ENCODE measurements around the gene EPB41.
"Not testable (repeated sequence)": the region's sequence is repeated elsewhere in the genome, so short reads cannot be mapped to it uniquely, and the experiment has no call there.

Gene EPB41

DNA sequence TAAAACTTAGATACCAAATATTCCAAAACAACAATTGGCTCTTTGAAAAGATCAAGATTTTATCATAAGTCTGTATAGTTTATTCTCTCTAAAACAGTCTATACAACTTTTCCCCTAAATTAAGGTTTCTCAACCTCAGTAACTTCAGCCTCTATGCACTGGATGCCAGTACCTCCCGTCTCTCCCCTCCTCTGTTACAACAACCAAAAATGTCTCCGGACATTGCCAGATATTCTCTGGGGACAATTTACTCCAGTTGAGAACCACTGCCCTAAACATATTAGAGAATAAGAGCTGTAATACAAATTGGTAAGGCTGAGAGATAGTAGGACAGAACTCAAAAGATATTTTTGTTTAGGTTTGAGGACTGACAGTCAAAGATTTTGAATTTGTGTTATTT is 137.7 kb downstream of the EPB41 start:
- DNase-seq (ENCODE audit: low read depth): no peak

DNA sequence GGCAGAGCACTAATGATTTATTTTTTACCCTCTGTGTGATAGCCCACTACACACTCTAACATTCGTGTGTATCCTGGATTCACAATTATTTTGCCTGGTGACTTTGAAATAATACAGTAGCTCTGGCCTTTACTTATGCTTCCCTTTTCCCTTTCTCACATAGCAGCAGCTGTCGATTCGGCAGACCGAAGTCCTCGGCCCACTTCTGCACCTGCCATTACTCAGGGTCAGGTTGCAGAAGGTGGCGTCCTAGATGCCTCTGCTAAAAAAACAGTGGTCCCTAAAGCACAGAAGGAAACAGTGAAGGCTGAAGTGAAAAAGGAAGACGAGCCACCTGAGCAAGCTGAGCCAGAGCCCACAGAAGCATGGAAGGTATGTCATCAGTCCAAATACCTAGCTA is 138.6 kb downstream of the EPB41 start:
- no peak for DNase-seq (ENCODE audit: low read depth)

GRCh38 chr1:29055160-29055559 is 140.8 kb downstream of the EPB41 start:
- DNase-seq (ENCODE audit: low read depth): no peak

GRCh38 chr1:29056256-29056655 is 141.9 kb downstream of the EPB41 start:
- DNase-seq (ENCODE audit: low read depth): no peak

- no peak for DNase-seq (ENCODE audit: low read depth)
Measured at GRCh38 chr1:29057700-29058099, 143.3 kb downstream of the EPB41 start.

GRCh38 chr1:29062157-29062942 is 148.0 kb downstream of the EPB41 start:
- DNase-seq (ENCODE audit: low read depth): no peak

- no peak for DNase-seq (ENCODE audit: low read depth)
Measured at GRCh38 chr1:29064064-29064463, 149.7 kb downstream of the EPB41 start.

GRCh38 chr1:29077155-29077554 is 162.8 kb downstream of the EPB41 start:
- DNase-seq (ENCODE audit: low read depth): no peak

GRCh38 chr1:29079916-29080629 is 165.7 kb downstream of the EPB41 start:
- DNase-seq (ENCODE audit: low read depth): not testable (repeated sequence)

- no peak for DNase-seq (ENCODE audit: low read depth)
Measured at GRCh38 chr1:29081201-29081600, 166.8 kb downstream of the EPB41 start.

DNA sequence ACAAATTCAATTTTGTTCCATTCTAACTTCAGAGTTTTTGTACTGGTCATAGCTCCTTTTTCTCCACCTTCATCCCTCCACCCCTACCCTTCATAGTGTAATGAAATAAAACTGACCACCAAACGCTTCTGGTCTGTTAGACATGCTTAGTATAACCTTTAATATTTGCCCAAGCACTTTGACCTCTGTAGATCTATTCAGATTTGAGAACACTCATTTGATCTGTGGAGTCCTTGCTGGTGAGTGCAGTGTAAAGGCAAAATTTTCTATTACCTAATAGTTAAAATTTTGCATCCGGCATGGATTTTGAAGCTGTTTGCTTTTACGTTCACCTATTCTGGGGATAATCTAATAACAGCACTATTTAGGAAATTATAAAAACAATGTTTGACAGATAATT is 168.2 kb downstream of the EPB41 start:
- no peak for DNase-seq (ENCODE audit: low read depth)

- DNase-seq (ENCODE audit: low read depth): no peak
Measured at GRCh38 chr1:29083317-29084195, 169.2 kb downstream of the EPB41 start.

DNA sequence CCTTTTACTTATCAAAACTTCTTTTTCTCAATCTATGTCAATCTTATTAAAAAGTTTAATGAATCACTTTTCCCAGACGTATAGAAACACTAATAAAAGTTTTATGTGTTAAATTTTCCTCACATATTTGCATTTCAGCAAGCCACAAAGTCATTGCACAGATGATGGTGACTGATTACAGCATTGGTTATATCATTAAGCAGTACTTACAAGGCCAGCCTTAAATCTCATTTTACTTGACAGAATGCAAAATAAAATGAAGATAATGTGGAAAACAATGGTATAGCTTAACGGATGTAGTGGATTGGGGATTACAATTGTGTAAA is 169.8 kb downstream of the EPB41 start:
- DNase-seq (ENCODE audit: low read depth): no peak

DNA sequence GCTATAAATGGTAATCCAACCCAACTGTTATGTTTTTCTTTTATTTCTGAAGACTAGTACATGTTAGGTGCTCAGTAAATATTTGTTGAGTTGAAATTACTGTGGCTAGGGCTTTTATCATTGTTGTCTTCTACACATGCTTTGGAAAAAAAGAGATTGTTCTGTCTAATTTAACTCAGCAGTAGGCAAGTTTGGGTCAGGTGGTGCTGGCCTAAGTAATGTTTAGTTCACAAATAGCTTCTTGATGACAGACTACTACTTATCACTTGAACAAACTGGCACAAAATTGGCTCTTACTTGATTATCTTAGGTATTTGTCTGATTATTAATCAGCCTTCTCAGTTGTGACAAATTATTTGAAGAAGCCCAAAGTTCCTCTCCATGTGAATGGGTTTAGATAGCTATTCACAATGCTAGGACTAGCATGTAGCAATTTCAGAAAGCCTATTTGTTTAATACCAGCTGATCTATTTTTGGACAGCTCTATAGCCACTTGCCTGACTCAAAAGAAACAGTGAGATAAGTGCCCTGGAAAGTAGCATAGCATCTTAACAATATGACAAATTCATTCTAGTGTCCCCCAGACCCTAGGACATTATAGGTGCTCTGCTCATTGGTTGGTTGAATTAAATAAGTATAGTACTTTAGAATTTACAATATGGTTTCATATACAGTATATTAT is 176.7 kb downstream of the EPB41 start:
- no peak for DNase-seq (ENCODE audit: low read depth)

DNA sequence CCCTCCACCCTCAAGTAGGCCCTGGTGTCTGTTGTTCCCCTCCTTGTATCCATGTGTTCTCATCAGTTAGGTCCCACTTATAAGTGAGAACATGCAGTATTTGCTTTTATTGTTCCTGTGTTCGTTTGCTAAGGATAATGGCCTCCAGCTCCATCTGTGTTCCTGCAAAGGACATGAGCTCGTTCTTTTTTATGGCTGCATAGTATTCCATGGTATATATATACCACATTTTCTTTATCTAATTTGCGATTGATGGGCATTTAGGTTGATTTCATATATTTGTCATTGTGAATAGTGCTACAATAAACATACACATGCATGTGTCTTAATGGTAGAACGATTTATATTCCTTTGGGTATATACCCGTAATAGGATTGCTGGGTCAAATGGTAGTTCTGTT is 178.3 kb downstream of the EPB41 start:
- not testable (repeated sequence) for DNase-seq (ENCODE audit: low read depth)

DNA sequence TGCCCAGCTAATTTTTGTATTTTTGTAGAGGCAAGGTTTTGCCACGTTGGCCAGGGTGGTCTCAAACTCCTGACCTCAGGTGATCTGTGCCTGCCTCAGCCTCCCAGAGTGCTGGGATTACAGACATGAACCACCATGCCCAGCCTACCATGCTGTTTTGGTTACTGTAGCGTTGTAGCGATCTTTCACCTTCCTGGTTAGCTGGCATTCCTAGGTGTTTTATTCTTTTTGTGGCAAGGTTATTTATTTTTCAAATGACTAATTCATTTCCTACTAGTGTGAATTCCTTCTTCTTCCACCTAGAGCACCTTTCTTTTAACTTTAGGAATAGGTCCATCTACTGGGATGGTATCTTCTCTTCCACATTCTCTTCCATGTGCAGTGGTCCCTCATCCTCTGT is 180.1 kb downstream of the EPB41 start:
- no peak for DNase-seq (ENCODE audit: low read depth)

GRCh38 chr1:29094954-29095353 is 180.6 kb downstream of the EPB41 start:
- DNase-seq (ENCODE audit: low read depth): no peak

DNA sequence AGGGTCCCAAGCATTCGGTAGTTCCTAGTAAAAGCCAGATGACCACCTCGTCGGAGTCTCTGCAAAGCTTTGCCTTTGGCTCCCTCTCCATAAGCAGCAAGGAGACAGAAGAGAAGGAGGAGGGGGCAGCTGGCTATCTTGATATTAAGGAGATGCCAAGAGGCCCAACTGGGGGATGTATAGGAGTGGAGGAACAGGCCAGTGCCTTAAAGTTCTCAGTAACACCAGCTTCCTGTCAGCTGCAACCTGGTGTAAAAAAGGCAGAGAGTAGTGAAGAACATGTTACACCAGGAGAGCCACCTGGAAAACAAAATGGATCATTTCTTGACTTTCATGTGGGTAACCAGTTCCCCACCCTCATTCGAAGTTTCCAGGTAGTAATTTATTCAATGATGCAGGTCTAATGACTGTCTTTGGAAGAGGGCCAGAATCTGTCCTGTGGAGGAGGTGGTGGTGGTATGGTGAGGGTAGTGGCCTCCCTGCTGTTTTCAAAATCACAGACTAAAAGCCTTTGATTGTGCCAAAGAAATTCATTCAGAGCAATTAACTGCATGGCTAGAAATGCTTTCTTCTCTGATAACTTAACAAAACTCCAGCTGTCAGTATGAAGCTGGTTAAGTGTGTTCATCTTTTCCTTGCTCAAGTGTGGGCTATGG is 182.0 kb downstream of the EPB41 start:
- DNase-seq (ENCODE audit: low read depth): no peak

DNA sequence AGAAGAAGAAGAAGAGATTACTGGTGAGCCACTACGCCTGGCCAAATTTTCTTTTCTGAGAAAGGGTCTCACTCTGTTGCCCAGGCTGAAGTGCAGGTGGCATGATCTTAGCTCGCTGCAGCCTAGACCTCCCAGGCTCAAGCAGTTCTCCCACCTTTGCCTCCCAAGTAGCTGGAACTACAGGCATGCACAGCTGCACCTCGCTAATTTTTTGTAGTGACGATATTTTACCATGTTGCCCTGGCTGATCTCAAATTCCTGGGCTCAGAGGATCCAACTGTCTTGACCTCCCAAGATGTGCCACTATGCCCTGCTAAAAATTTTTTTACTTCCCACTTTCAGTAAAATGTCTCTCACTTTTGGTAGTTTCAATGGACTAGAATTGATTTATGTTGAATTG is 184.9 kb downstream of the EPB41 start:
- no peak for DNase-seq (ENCODE audit: low read depth)

DNA sequence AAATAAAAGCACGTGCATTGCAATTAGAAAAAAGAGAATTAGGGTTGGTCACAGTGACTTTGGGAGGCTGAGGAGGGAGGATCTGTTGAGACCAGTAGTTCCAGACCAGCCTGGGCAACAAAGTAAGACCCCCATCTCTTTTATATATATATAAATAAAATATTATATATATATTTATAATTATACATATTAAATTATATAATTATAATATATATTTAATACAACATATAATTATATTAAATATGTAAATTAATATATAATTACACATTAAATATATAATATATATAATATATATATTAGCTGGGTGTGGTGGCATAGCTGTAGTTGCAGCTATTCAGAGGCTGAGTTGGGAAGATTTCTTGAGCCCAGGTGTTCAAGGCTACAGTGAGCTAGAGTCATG is 186.1 kb downstream of the EPB41 start:
- DNase-seq (ENCODE audit: low read depth): no peak

DNA sequence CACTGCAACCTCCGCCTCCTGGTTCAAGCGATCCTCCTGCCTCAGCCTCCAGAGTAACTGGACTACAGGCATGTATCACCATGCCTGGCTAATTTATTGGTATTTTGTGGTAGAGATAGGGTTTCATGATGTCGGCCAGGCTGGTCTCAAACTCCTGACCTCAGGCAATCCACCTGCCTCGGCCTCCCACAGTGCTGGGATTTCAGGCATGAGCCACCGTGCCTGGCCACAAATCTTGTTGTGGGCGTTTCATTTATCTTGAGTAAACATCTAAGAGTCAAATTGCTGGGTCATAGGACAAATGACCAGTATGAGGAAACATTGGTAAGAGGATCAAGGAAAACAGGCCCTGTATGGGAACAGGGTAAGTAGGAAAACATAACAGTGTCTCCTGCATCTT is 191.5 kb downstream of the EPB41 start:
- no peak for DNase-seq (ENCODE audit: low read depth)

DNA sequence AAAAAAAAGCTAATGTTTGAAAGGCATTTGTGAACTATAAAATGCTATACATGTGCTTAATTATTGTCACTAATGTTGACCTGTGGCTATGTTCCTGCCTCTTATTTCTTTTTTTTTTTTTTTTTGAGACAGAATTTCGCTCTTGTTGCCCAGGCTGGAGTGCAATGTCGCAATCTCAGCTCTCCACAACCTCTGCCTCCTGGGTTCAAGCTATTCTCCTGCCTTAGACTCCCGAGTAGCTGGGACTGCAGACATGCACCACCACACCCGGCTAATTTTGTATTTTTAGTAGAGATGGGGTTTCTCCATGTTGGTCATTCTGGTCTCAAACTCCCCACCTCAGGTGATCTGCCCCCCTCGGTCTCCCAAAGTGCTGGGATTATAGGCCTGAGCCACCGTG is 193.7 kb downstream of the EPB41 start:
- DNase-seq (ENCODE audit: low read depth): not testable (repeated sequence)

Data from stimulated activated CD8-positive, alpha-beta memory T cell treated with anti-CD3 and anti-CD28 coated beads, Interleukin-12 subunit alpha, Interleukin-12 subunit beta, amount 100 ng/mL, for 4 hours (primary cell).